Left cardiac atrium (tissue), 2 donors: ENCODE data around the gene SPATS2. TPM values are rescaled to one million over a fixed set of nuclear protein-coding genes. Genes with fewer than 3 reads are reported as not detected.

Experiments used
- total RNA-seq, 2 donors: library from RNA; stranded (reverse); fragmentation: NEBNext Ultra II Directional; extraction: Animal tissue kit (Norgen Biotek cat#: 25700); gene quantifications; one replicate each; pipeline ENCODE4 v1.2.1, GENCODE V29; 2021
- donor health status: DM: no; HTN: yes; CAD: no; lungs with severe emphysema.
- donor health status: DM: yes; HTN: yes; CAD: no.

SPATS2 gene
- total RNA-seq, 2 donors from 2014 or later, result 7.6 to 10.5 TPM

Other genes starting within 250 kb of the SPATS2 start
- gene TUBA1B, start 236.1 kb upstream of the SPATS2 start, total RNA-seq, result 100 to 1,000 TPM; 577 to 615 TPM
- 100 to 1,000 TPM; 119 to 134 TPM for gene TUBA1A, start 178.4 kb upstream of the SPATS2 start, total RNA-seq
- gene TUBA1C, start 102.4 kb upstream of the SPATS2 start, total RNA-seq, result 10 to 100 TPM; 68.0 to 99.9 TPM
- under 1 TPM in 1 of 2 donors, not detected in 1; 0.59 TPM for gene PRPH, start 72.3 kb upstream of the SPATS2 start, total RNA-seq
- gene TROAP, start 44.2 kb upstream of the SPATS2 start, total RNA-seq, result 1 to 10 TPM in 1 of 2 donors, not detected in 1; 1.5 TPM
- not detected for gene C1QL4, start 30.3 kb upstream of the SPATS2 start, total RNA-seq
- gene DNAJC22, start 20.6 kb upstream of the SPATS2 start, total RNA-seq, result under 1 TPM; 0.47 to 0.68 TPM
- gene KCNH3, start 171.6 kb downstream of the SPATS2 start, total RNA-seq, result under 1 TPM; 0.44 to 0.73 TPM
- gene MCRS1, start 200.7 kb downstream of the SPATS2 start, total RNA-seq, result 10 to 100 TPM; 63.2 to 78.4 TPM
- gene FAM186B, start 238.2 kb downstream of the SPATS2 start, total RNA-seq, result under 1 TPM; 0.29 to 0.31 TPM